ENCODE data around the gene DNMT1. TPM values are rescaled to one million over a fixed set of nuclear protein-coding genes. Genes with fewer than 3 reads are reported as not detected.

DNMT1 gene
- polyA plus RNA-seq, 1 donor (not counting 4 experiments of a cell fraction or from before 2014, with no cell fraction given): 52.0 TPM

DNA sequence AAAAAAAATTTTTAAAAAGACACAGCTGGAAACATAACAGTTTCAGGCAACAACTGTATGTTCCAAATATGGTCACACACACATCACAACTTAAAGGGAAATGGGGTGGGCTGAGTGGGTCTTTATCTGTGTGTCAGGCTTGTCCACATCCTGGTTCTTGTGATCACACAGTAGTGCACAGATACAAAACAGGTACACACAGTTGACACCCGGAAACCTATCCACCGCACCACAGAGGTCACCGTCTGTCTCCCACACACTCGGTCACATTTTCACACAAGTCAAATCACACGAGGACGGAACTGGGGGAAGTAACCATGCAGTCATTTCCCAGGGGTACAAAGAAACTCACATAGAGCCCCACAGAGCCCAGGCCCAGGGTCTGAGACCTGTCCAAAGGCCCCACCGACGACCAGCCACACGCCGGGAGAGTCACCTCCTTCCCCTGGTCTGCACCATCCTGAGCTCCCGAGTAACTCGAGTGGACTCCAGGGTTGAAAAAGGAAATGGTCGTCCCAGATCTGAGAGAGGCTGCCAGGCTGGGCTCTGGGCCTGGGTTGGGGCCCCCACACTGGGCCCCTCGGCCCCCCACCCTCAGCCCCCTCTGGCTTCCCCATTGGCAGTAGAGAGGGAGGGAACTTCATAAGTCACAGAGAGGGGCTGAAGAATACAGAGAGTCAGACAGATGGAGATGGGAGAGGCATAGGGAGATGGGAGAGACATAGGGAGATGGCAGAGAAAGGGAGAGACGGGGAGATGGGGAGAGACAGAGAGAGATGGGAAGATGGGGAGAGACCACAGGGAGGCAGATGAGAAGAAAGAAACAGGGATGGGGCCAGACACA, 89.9 kb downstream of the DNMT1 start:
- FAIRE-seq: no peak
- no peaks in the 10 kb centered on the region for H3K27me3 ChIP-seq (ENCODE audit: control insufficient read depth, extremely low read depth, insufficient read depth, low read length)
- peaks cover 34% of the 10 kb centered on the region for H3K79me2 ChIP-seq (ENCODE audit: control insufficient read depth, insufficient read depth, low read length)
- dilution Hi-C loops (cut with MboI; ENCODE audit: extremely low pct_ligation_motif_present, low sequenced_read_pairs): no loop called here
- H3K4me2 ChIP-seq (ENCODE audit: control insufficient read depth, extremely low read depth, insufficient read depth, low read depth, low read length): no peak overlapping the region
- H3K9me3 ChIP-seq (ENCODE audit: control insufficient read depth, low read depth, low read length): no peaks in the 10 kb centered on the region
- no peaks in the 10 kb centered on the region for H4K20me1 ChIP-seq (ENCODE audit: control insufficient read depth, extremely low read depth, insufficient read depth, low read length)
- H2AFZ ChIP-seq (ENCODE audit: control insufficient read depth, low read length): no peak overlapping the region
- H3K4me1 ChIP-seq (ENCODE audit: control insufficient read depth, extremely low read depth, insufficient read depth, low read length): peaks cover 12% of the 10 kb centered on the region
- H3K36me3 ChIP-seq (ENCODE audit: control insufficient read depth in 2 of 2, extremely low read depth in 1 of 2, insufficient read depth in 2 of 2, low read length in 2 of 2): peaks cover 14 to 19% of the 10 kb centered on the region in 2 experiments
- no peaks in the 10 kb centered on the region for H3K9me1 ChIP-seq (ENCODE audit: control insufficient read depth, extremely low read depth, insufficient read depth, low read length)
- no peak for DNase-seq (ENCODE audit: low read depth, low spot score)
- H3K4me3 ChIP-seq (ENCODE audit: control insufficient read depth in 2 of 3, extremely low read depth in 1 of 3, insufficient read depth in 2 of 3, low read depth in 1 of 3, low read length in 3 of 3): no peak overlapping the region
- H3K9ac ChIP-seq (ENCODE audit: control insufficient read depth, extremely low read depth, insufficient read depth, low read length): no peak overlapping the region
- TF ChIP-seq EZH2 (IDR thresholded peaks at IDR 0.05; ENCODE audit: low read length): no peak
- TF ChIP-seq, protein P1, sequence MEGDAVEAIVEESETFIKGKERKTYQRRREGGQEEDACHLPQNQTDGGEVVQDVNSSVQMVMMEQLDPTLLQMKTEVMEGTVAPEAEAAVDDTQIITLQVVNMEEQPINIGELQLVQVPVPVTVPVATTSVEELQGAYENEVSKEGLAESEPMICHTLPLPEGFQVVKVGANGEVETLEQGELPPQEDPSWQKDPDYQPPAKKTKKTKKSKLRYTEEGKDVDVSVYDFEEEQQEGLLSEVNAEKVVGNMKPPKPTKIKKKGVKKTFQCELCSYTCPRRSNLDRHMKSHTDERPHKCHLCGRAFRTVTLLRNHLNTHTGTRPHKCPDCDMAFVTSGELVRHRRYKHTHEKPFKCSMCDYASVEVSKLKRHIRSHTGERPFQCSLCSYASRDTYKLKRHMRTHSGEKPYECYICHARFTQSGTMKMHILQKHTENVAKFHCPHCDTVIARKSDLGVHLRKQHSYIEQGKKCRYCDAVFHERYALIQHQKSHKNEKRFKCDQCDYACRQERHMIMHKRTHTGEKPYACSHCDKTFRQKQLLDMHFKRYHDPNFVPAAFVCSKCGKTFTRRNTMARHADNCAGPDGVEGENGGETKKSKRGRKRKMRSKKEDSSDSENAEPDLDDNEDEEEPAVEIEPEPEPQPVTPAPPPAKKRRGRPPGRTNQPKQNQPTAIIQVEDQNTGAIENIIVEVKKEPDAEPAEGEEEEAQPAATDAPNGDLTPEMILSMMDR (optimal IDR thresholded peaks at IDR 0.05 in 1 of 3, IDR thresholded peaks at IDR 0.05 in 1 of 3, conservative IDR thresholded peaks at IDR 0.05 in 1 of 3; ENCODE audit: extremely low read depth in 1 of 3, insufficient read depth in 2 of 3, low read length in 3 of 3): no peak
- no peak overlapping the region for H3K27ac ChIP-seq (ENCODE audit: control insufficient read depth, insufficient read depth, low read length)

DNA sequence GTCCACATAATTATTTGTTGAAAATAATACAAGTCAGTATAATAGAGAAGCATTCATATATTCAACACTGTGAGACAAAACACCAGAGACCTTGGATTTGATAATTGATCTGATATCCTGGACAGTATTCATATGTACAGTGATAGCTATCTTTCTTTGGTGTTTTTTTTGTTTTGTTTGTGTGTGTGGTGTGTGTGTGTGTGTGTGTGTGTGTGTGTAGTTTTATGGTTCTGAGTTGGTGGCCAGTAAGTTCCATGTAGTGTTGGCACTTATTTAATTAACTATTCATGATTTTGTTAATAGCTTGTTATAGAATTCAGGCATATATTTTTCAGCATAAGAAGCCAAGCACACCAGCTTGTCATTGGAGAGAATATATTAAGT, 90.6 kb downstream of the DNMT1 start:
- DNase-seq (ENCODE audit: low read depth, low spot score) (no peak), FAIRE-seq (no peak)
- no peaks in the 10 kb centered on the region for H3K27me3 ChIP-seq (ENCODE audit: control insufficient read depth, extremely low read depth, insufficient read depth, low read length)
- H3K9me1 ChIP-seq (ENCODE audit: control insufficient read depth, extremely low read depth, insufficient read depth, low read length): no peaks in the 10 kb centered on the region
- H3K4me2 ChIP-seq (ENCODE audit: control insufficient read depth, extremely low read depth, insufficient read depth, low read depth, low read length): no peak overlapping the region
- H2AFZ ChIP-seq (ENCODE audit: control insufficient read depth, low read length): no peak overlapping the region
- no peak for TF ChIP-seq EZH2 (IDR thresholded peaks at IDR 0.05; ENCODE audit: low read length)
- TF ChIP-seq, protein P1 (optimal IDR thresholded peaks at IDR 0.05 in 1 of 3, IDR thresholded peaks at IDR 0.05 in 1 of 3, conservative IDR thresholded peaks at IDR 0.05 in 1 of 3; ENCODE audit: extremely low read depth in 1 of 3, insufficient read depth in 2 of 3, low read length in 3 of 3): no peak
- H3K27ac ChIP-seq (ENCODE audit: control insufficient read depth, insufficient read depth, low read length): no peak overlapping the region
- H4K20me1 ChIP-seq (ENCODE audit: control insufficient read depth, extremely low read depth, insufficient read depth, low read length): no peaks in the 10 kb centered on the region
- H3K4me1 ChIP-seq (ENCODE audit: control insufficient read depth, extremely low read depth, insufficient read depth, low read length): peaks cover 12% of the 10 kb centered on the region
- H3K9ac ChIP-seq (ENCODE audit: control insufficient read depth, extremely low read depth, insufficient read depth, low read length): no peak overlapping the region
- peaks cover 8 to 14% of the 10 kb centered on the region in 2 experiments for H3K36me3 ChIP-seq (ENCODE audit: control insufficient read depth in 2 of 2, extremely low read depth in 1 of 2, insufficient read depth in 2 of 2, low read length in 2 of 2)
- dilution Hi-C loops (cut with MboI; ENCODE audit: extremely low pct_ligation_motif_present, low sequenced_read_pairs): no loop called here
- H3K4me3 ChIP-seq (ENCODE audit: control insufficient read depth in 2 of 3, extremely low read depth in 1 of 3, insufficient read depth in 2 of 3, low read depth in 1 of 3, low read length in 3 of 3): no peak overlapping the region
- H3K9me3 ChIP-seq (ENCODE audit: control insufficient read depth, low read depth, low read length): no peaks in the 10 kb centered on the region
- H3K79me2 ChIP-seq (ENCODE audit: control insufficient read depth, insufficient read depth, low read length): peaks cover 26% of the 10 kb centered on the region
